ENCODE data around the gene NT5DC3. TPM values are rescaled to one million over a fixed set of nuclear protein-coding genes. Genes with fewer than 3 reads are reported as not detected.
"Not testable (repeated sequence)": the region's sequence is repeated elsewhere in the genome, so short reads cannot be mapped to it uniquely, and the experiment has no call there.

The NT5DC3 gene
- total RNA-seq, 2 donors from 2014 or later: 12.4 to 29.7 TPM

- no peaks in the 10 kb centered on the region for H3K27me3 ChIP-seq (replicated peaks; ENCODE audit: insufficient read depth)
- WGBS: 97% methylated on average over 6 of the region's 6 CpGs
- H3K36me3 ChIP-seq: no peaks in the 10 kb centered on the region
- H3K27ac ChIP-seq: no peak overlapping the region
- TF ChIP-seq POLR2A (IDR thresholded peaks at IDR 0.05) (no peak), CTCF (IDR thresholded peaks at IDR 0.05) (no peak), POLR2AphosphoS5 (IDR thresholded peaks at IDR 0.05) (no peak)
- no peaks in the 10 kb centered on the region for H3K4me1 ChIP-seq (replicated peaks)
- H3K4me3 ChIP-seq: no peak overlapping the region
- H3K9me3 ChIP-seq: no peaks in the 10 kb centered on the region
- DNase-seq (ENCODE audit: low spot score): no peak
- intact Hi-C loops (cut with DNase I): no loop called here
Measured at GRCh38 chr12:103811791-103812190, 29.2 kb downstream of the NT5DC3 start.

- Histone ChIP-seq H3K4me1 (replicated peaks) (no peaks in the 10 kb centered on the region), H3K9me3 (no peaks in the 10 kb centered on the region), H3K27ac (no peak overlapping the region), H3K36me3 (no peaks in the 10 kb centered on the region), H3K27me3 (replicated peaks; ENCODE audit: insufficient read depth) (no peaks in the 10 kb centered on the region), H3K4me3 (no peak overlapping the region)
- TF ChIP-seq CTCF (IDR thresholded peaks at IDR 0.05): no peak
- DNase-seq (ENCODE audit: low spot score): no peak
- 91% methylated on average over 5 of the region's 5 CpGs for WGBS
- intact Hi-C loops (cut with DNase I): no loop called here
Measured at GRCh38 chr12:103810111-103810510, 30.9 kb downstream of the NT5DC3 start.

GRCh38 chr12:103809639-103810038 lies 31.4 kb downstream of the NT5DC3 start:
- DNase-seq (ENCODE audit: low spot score); H3K9me3 ChIP-seq; H3K27me3 ChIP-seq (replicated peaks; ENCODE audit: insufficient read depth); intact Hi-C loops (cut with DNase I); H3K36me3 ChIP-seq; H3K4me3 ChIP-seq; H3K4me1 ChIP-seq (replicated peaks); H3K27ac ChIP-seq: not testable (repeated sequence)
- WGBS: 89% methylated on average over 7 of the region's 7 CpGs

GRCh38 chr12:103809154-103809553 lies 31.9 kb downstream of the NT5DC3 start:
- DNase-seq (ENCODE audit: low spot score): no peak
- Histone ChIP-seq H3K27me3 (replicated peaks; ENCODE audit: insufficient read depth) (no peaks in the 10 kb centered on the region), H3K36me3 (no peaks in the 10 kb centered on the region), H3K4me1 (replicated peaks) (no peaks in the 10 kb centered on the region), H3K4me3 (no peak overlapping the region), H3K9me3 (no peaks in the 10 kb centered on the region), H3K27ac (no peak overlapping the region)
- intact Hi-C loops (cut with DNase I): no loop called here
- WGBS: 89% methylated on average over 4 of the region's 4 CpGs
- TF ChIP-seq CTCF (IDR thresholded peaks at IDR 0.05): no peak
- no peak for TF ChIP-seq POLR2A (IDR thresholded peaks at IDR 0.05)
- no peak for TF ChIP-seq POLR2AphosphoS5 (IDR thresholded peaks at IDR 0.05)

DNA sequence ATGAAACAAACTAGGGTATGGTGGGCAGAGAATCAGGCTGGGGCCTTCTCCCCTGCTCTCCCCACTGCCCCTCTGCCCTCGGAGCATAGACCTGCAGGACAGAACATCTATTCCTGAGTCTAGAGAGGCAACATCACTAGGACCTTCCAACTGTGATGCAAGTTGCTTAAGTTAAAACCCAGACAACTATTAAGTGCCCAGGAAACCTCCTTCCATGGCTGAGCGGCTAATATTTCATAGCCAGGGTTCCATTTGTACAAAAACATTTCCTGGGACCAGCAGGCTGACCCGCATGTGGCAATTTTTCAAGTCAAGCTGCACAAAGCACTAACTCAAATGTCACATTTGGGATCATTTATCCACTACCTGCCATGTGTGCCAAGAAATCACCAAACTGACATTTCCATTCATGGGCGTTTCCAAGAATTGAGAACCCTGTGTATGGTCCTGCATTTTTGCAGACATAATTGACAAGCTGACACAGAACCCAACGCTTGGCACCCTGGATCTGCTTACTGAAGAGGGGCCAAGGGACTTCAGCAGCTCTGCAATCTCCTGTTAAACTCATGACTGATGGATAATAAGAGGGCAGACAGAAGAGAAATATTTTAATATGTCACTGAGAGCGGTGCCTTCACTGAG lies 32.7 kb downstream of the NT5DC3 start:
- TF ChIP-seq CTCF (IDR thresholded peaks at IDR 0.05) (no peak), POLR2A (IDR thresholded peaks at IDR 0.05) (no peak), POLR2AphosphoS5 (IDR thresholded peaks at IDR 0.05) (no peak)
- H3K4me1 ChIP-seq (replicated peaks): no peaks in the 10 kb centered on the region
- H3K9me3 ChIP-seq: no peaks in the 10 kb centered on the region
- H3K36me3 ChIP-seq: no peaks in the 10 kb centered on the region
- H3K27me3 ChIP-seq (replicated peaks; ENCODE audit: insufficient read depth): no peaks in the 10 kb centered on the region
- no peak overlapping the region for H3K4me3 ChIP-seq
- no peak for DNase-seq (ENCODE audit: low spot score)
- intact Hi-C loops (cut with DNase I): no loop called here
- 88% methylated on average over 6 of the region's 6 CpGs for WGBS
- no peak overlapping the region for H3K27ac ChIP-seq
